Prostate gland (tissue), 2 donors: ENCODE results near the gene IFI16.

ENCODE experiments used
- POLR2A ChIP-seq: fragments of 450-650 bp; IDR thresholded peaks from one replicate; pipeline ENCODE4 v1.6.1; 2016; ENCODE audit warnings: antibody characterized with exemption, mild to moderate bottlenecking
- POLR2AphosphoS5 ChIP-seq: sonication (generic); formaldehyde crosslinking; IDR thresholded peaks from one replicate; pipeline ENCODE4 v1.6.1; 2017; ENCODE audit warnings: antibody characterized with exemption
- TF ChIP-seq, protein P1 (sequence below), 4 experiments: fragments of 200-600 bp in 2 of 4; fragments of 450-650 bp in 2 of 4; sonication (generic) in 2 of 4; IDR thresholded peaks; 1 replicate in 3 of 4; 2 replicates in 1 of 4; pipeline ENCODE4 v1.5.1; 2016 to 2019; ENCODE audit warnings: antibody characterized with exemption in 4 of 4, mild to moderate bottlenecking in 2 of 4, moderate library complexity in 2 of 4

DNA sequence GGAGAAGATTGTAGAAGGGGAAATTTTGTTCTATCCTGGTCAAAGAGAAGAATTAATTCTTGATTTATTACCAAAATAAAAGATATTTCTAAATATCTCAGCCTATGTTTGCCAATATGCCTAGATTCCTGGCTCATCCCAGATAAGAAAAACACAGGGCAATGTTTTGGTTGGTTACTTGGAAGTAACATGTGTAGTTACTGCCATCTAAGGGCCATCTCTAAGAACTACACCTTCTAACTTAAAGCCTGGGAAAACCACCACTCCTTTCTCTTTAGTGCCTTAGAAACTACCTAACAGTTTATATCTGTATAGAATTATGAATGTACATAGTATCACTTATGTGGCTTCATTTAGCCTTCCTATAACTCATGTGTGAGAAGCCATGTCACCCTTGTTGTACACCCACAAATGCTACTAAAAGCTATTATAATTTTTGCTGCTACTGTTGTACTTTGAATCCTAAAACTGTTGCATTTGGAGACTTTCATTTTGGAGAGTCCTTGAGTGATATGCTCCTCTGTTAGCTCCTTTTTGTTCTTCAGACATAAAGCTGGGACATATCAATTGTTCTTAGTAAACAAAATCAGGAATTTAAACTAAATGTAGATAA is 62.4 kb downstream of the IFI16 start:
- TF ChIP-seq, protein P1, sequence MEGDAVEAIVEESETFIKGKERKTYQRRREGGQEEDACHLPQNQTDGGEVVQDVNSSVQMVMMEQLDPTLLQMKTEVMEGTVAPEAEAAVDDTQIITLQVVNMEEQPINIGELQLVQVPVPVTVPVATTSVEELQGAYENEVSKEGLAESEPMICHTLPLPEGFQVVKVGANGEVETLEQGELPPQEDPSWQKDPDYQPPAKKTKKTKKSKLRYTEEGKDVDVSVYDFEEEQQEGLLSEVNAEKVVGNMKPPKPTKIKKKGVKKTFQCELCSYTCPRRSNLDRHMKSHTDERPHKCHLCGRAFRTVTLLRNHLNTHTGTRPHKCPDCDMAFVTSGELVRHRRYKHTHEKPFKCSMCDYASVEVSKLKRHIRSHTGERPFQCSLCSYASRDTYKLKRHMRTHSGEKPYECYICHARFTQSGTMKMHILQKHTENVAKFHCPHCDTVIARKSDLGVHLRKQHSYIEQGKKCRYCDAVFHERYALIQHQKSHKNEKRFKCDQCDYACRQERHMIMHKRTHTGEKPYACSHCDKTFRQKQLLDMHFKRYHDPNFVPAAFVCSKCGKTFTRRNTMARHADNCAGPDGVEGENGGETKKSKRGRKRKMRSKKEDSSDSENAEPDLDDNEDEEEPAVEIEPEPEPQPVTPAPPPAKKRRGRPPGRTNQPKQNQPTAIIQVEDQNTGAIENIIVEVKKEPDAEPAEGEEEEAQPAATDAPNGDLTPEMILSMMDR (IDR thresholded peaks at IDR 0.05) = peak; percentile 14 to 78 (median 59)
- TF ChIP-seq POLR2A (no peak), POLR2AphosphoS5 (no peak)
